ENCODE measurements around the gene GPR89A. TPM values are rescaled to one million over a fixed set of nuclear protein-coding genes. Genes with fewer than 3 reads are reported as not detected.

GPR89A gene
- total and polyA plus RNA-seq, 2 experiments from 2014 or later = 68.5 to 81.1 TPM

- 0 out of 2 replicates have a peak, but pooled peaks cover 4% of the 10 kb centered on the region for H3K9me2 ChIP-seq (ENCODE audit: insufficient read depth)
- H3K4me3 Mint-ChIP-seq = no peak overlapping the region
- H3K4me1 Mint-ChIP-seq = peaks cover 3% of the 10 kb centered on the region; the same call in 2 of the 3 replicates
- no peaks in the 10 kb centered on the region for H4K20me1 ChIP-seq (replicated peaks; ENCODE audit: insufficient read depth)
- H3K27me3 Mint-ChIP-seq (ENCODE audit: insufficient read depth, low read depth, poor library complexity) = peaks cover 11% of the 10 kb centered on the region
- no peaks in the 10 kb centered on the region for H3K9me3 Mint-ChIP-seq
- no peak overlapping the region for H3K27ac Mint-ChIP-seq
- H3K4me1 ChIP-seq (ENCODE audit: insufficient read depth) = no peaks in the 10 kb centered on the region
- no peak overlapping the region for H3K4me2 ChIP-seq
- H3K36me3 Mint-ChIP-seq (ENCODE audit: low read depth) = no peaks in the 10 kb centered on the region
- no peaks in the 10 kb centered on the region for H3K79me2 ChIP-seq (replicated peaks; ENCODE audit: insufficient read depth)
- no peak overlapping the region for H3K4me3 ChIP-seq
- ATAC-seq (peak; percentile 52; the same call in 2 of the 3 replicates), DNase-seq (ENCODE audit: low spot score) (no peak)
- H3K27ac ChIP-seq (ENCODE audit: low read depth) = no peak overlapping the region
- no peaks in the 10 kb centered on the region for H3F3A ChIP-seq (replicated peaks; ENCODE audit: low read depth)
- H2AFZ ChIP-seq = no peak overlapping the region
- H3K27me3 ChIP-seq (ENCODE audit: insufficient read depth) = no peaks in the 10 kb centered on the region
- H3K36me3 ChIP-seq (ENCODE audit: insufficient read depth) = no peaks in the 10 kb centered on the region
- no peak for TF ChIP-seq ZNF114 (CRISPR knock-in tag; IDR thresholded peaks at IDR 0.05)
- no peak for TF ChIP-seq NANOG (IDR thresholded peaks at IDR 0.05; ENCODE audit: borderline replicate concordance)
- no peak for TF ChIP-seq EZH2phosphoT487 (IDR thresholded peaks at IDR 0.05; ENCODE audit: unreplicated experiment)
- TF ChIP-seq EZH2 (IDR thresholded peaks at IDR 0.05; ENCODE audit: low read depth, unreplicated experiment) = no peak
- TF ChIP-seq STAT1 (IDR thresholded peaks at IDR 0.05; ENCODE audit: unreplicated experiment) = no peak
- TF ChIP-seq ZNF331 (CRISPR knock-in tag; IDR thresholded peaks at IDR 0.05; ENCODE audit: low read depth) = no peak
Measured at GRCh38 chr1:145690587-145691558, 83.1 kb downstream of the GPR89A start.

DNA sequence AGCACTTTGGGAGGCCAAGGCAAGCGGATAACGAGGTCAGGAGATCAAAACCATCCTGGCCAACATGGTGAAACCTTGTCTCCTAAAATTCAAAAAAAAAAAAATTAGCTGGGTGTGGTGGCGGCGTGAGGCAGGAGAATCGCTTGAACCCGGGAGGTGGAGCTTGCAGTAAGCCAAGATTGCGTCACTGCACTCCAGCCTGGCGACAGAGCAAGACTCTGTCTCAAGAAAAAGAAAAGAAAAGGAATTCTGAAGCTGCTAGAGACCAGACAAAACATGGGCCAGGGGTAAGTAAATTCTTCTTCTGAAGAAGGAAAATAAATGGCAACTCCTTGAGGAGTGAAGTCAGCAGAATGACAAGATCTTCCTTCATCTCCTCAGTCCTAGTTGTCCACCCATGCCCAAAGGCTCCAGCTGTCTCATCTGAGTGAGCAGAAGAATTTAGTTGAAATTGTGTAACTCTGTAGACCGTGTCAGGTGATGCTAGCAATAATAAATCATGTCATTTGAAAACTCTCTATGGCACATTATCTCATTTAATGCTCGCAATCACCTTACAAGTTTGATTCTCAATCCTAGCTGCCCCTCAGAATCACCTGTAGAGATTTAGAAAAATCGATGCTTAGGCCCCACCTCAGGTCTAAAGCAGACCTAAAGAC is 85.1 kb downstream of the GPR89A start:
- no peaks in the 10 kb centered on the region for H3K36me3 Mint-ChIP-seq (ENCODE audit: low read depth)
- H3K4me3 Mint-ChIP-seq = no peak overlapping the region
- Histone ChIP-seq H3K79me2 (replicated peaks; ENCODE audit: insufficient read depth) (no peaks in the 10 kb centered on the region), H2AFZ (no peak overlapping the region), H3K4me3 (no peak overlapping the region), H3K4me2 (no peak overlapping the region), H3K4me1 (ENCODE audit: insufficient read depth) (no peaks in the 10 kb centered on the region), H3K27ac (ENCODE audit: low read depth) (no peak overlapping the region), H4K20me1 (replicated peaks; ENCODE audit: insufficient read depth) (no peaks in the 10 kb centered on the region), H3F3A (replicated peaks; ENCODE audit: low read depth) (no peaks in the 10 kb centered on the region), H3K27me3 (ENCODE audit: insufficient read depth) (no peaks in the 10 kb centered on the region), H3K36me3 (ENCODE audit: insufficient read depth) (no peaks in the 10 kb centered on the region), H3K9me2 (ENCODE audit: insufficient read depth) (0 out of 2 replicates have a peak, but pooled peaks cover 4% of the 10 kb centered on the region)
- DNase-seq (ENCODE audit: low spot score) (no peak), ATAC-seq (no peak)
- no peaks in the 10 kb centered on the region for H3K9me3 Mint-ChIP-seq
- peaks cover 8% of the 10 kb centered on the region for H3K27me3 Mint-ChIP-seq (ENCODE audit: insufficient read depth, low read depth, poor library complexity)
- no peak for TF ChIP-seq EZH2 (IDR thresholded peaks at IDR 0.05; ENCODE audit: low read depth, unreplicated experiment)
- H3K4me1 Mint-ChIP-seq = peaks cover 3% of the 10 kb centered on the region; the same call in 2 of the 3 replicates
- no peak overlapping the region for H3K27ac Mint-ChIP-seq

DNA sequence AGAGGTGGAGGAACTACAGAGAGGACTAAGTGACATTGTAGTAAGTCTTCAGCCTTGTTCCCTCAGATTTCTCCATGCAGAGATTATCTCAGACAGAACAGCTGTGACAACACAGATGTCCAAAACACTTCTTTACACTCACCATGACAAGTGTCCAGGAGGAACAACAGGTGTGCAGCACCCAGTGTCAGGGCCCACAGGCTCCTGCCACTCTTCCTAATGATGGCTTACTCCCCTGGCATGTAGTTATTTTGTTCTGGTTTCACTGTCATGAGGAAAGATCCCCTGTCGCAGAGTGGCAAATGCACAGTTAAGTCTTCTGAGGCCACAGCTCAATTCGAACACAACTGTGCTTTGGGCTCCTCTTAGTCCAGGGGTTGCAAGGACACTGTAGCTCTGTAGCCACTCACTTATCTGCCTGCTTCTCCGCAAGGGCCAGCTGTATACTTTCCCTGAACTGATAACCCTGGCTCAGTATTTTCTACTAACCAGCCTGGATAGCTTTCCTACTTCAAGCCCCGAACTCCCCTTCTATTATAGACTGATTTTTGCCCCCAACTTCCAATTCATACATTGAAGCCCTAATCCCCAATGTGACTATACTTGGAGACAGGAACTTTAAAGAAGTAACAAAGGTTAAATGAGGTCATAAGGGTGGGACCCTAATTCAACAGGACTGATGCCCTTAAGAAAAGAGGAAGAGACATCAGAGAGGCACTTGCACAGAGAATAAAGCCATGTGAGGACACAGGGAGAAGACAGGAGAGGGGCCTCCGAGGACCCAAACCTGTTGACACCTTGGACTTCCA is 88.2 kb downstream of the GPR89A start:
- Mint-ChIP-seq H3K4me1 (no peaks in the 10 kb centered on the region), H3K9me3 (no peaks in the 10 kb centered on the region), H3K27me3 (ENCODE audit: insufficient read depth, low read depth, poor library complexity) (peaks cover 3% of the 10 kb centered on the region), H3K36me3 (ENCODE audit: low read depth) (no peaks in the 10 kb centered on the region), H3K27ac (no peak overlapping the region), H3K4me3 (no peak overlapping the region)
- no peak overlapping the region for H3K4me2 ChIP-seq
- no peaks in the 10 kb centered on the region for H3K9me2 ChIP-seq (ENCODE audit: insufficient read depth)
- no peak overlapping the region for H3K27ac ChIP-seq (ENCODE audit: low read depth)
- ATAC-seq = no peak
- DNase-seq (ENCODE audit: low spot score) = no peak
- no peaks in the 10 kb centered on the region for H3F3A ChIP-seq (replicated peaks; ENCODE audit: low read depth)
- H3K36me3 ChIP-seq (ENCODE audit: insufficient read depth) = no peaks in the 10 kb centered on the region
- no peaks in the 10 kb centered on the region for H3K79me2 ChIP-seq (replicated peaks; ENCODE audit: insufficient read depth)
- H4K20me1 ChIP-seq (replicated peaks; ENCODE audit: insufficient read depth) = no peaks in the 10 kb centered on the region
- no peak overlapping the region for H2AFZ ChIP-seq
- H3K4me3 ChIP-seq = no peak overlapping the region
- no peaks in the 10 kb centered on the region for H3K27me3 ChIP-seq (ENCODE audit: insufficient read depth)
- no peaks in the 10 kb centered on the region for H3K4me1 ChIP-seq (ENCODE audit: insufficient read depth)
- TF ChIP-seq JUNB (IDR thresholded peaks at IDR 0.05; ENCODE audit: unreplicated experiment) (no peak), EZH2 (IDR thresholded peaks at IDR 0.05; ENCODE audit: low read depth, unreplicated experiment) (no peak), STAT1 (IDR thresholded peaks at IDR 0.05; ENCODE audit: unreplicated experiment) (no peak), REST (IDR thresholded peaks at IDR 0.05; ENCODE audit: unreplicated experiment) (no peak), CREB1 (CRISPR knock-in tag; IDR thresholded peaks at IDR 0.05; ENCODE audit: low read depth) (no peak), CTCF (conservative IDR thresholded peaks at IDR 0.05; ENCODE audit: low read depth in 2 of 2) (no peak), ZNF331 (CRISPR knock-in tag; IDR thresholded peaks at IDR 0.05; ENCODE audit: low read depth) (no peak), NANOG (IDR thresholded peaks at IDR 0.05; ENCODE audit: borderline replicate concordance) (no peak)

Data from GM23338 (cell line).